Colonic mucosa (tissue), 4 donors: Measurements from ENCODE around the gene UBE2F. TPM values are rescaled to one million over a fixed set of nuclear protein-coding genes. Genes with fewer than 3 reads are reported as not detected.

ENCODE experiments used
- DNase-seq: peaks from one replicate; pipeline ENCODE4 v3.0.0-alpha.2; 2020
- H3K27ac ChIP-seq: fragments of 200-600 bp; one replicate; pipeline ENCODE4 v1.8.0; 2021
- H3K27me3 ChIP-seq: fragments of 200-600 bp; one replicate; pipeline ENCODE4 v1.8.0; 2021
- H3K36me3 ChIP-seq: fragments of 200-600 bp; one replicate; pipeline ENCODE4 v1.8.0; 2021
- H3K4me1 ChIP-seq: fragments of 200-600 bp; one replicate; pipeline ENCODE4 v1.8.0; 2021; ENCODE audit warnings: mild to moderate bottlenecking
- H3K4me3 ChIP-seq: fragments of 200-600 bp; one replicate; pipeline ENCODE4 v1.8.0; 2021
- H3K9ac ChIP-seq, 2 donors: one replicate each; pipeline ENCODE4 v1.7.0; 2013; ENCODE audit warnings: control low read depth in 2 of 2, low read depth in 2 of 2, low read length in 2 of 2
- H3K9me3 ChIP-seq: fragments of 200-600 bp; one replicate; pipeline ENCODE4 v1.8.0; 2021
- CTCF ChIP-seq: fragments of 200-600 bp; IDR thresholded peaks from one replicate; pipeline ENCODE4 v1.8.0; 2022; ENCODE audit warnings: antibody characterized with exemption, mild to moderate bottlenecking
- intact Hi-C: fragments of 100-400 bp; cut with DNase I; formaldehyde crosslinking; loops from one replicate; pipeline ENCODE4 v1.14.1; 2022
- total RNA-seq, 2 donors: library from RNA; stranded (reverse); fragmentation: NEBNext Ultra II Directional in 1 of 2; extraction: Animal tissue kit (Norgen Biotek cat#: 25700) in 1 of 2; gene quantifications; one replicate each; pipeline ENCODE4 v1.2.1, GENCODE V29; 2021
- donor health status: healthy.
- donor health status: DM: no; HTN: no; CAD: no.
- donor health status: DM: no; HTN: no; CAD: no.

The UBE2F gene
- total RNA-seq, 2 donors from 2014 or later = 51.8 to 54.7 TPM

- no peak for TF ChIP-seq CTCF
- Histone ChIP-seq H3K4me1 (no peaks in the 10 kb centered on the region), H3K9me3 (no peaks in the 10 kb centered on the region), H3K27ac (no peak overlapping the region), H3K4me3 (no peak overlapping the region), H3K36me3 (peaks cover 4% of the 10 kb centered on the region), H3K9ac (no peak overlapping the region), H3K27me3 (no peaks in the 10 kb centered on the region)
- intact Hi-C loops = no loop called here
- no peak for DNase-seq
These were observed 73.2 kb downstream of the UBE2F start for GRCh38 chr2:238039985-238040384.

- Histone ChIP-seq H3K27me3 (no peaks in the 10 kb centered on the region), H3K9me3 (no peaks in the 10 kb centered on the region), H3K4me3 (no peak overlapping the region), H3K4me1 (no peaks in the 10 kb centered on the region), H3K9ac (no peak overlapping the region), H3K27ac (no peak overlapping the region), H3K36me3 (peaks cover 4% of the 10 kb centered on the region)
- intact Hi-C loops = no loop called here
- no peak for DNase-seq
- TF ChIP-seq CTCF = no peak
These were observed 74.1 kb downstream of the UBE2F start for GRCh38 chr2:238040918-238041317.

GRCh38 chr2:238042090-238042489 lies 75.3 kb downstream of the UBE2F start:
- no peak for TF ChIP-seq CTCF
- no peaks in the 10 kb centered on the region for H3K9me3 ChIP-seq
- H3K36me3 ChIP-seq = peaks cover 4% of the 10 kb centered on the region
- intact Hi-C loops = no loop called here
- H3K27ac ChIP-seq = no peak overlapping the region
- no peak overlapping the region for H3K4me3 ChIP-seq
- no peak overlapping the region for H3K9ac ChIP-seq
- no peak for DNase-seq
- H3K27me3 ChIP-seq = no peaks in the 10 kb centered on the region
- no peaks in the 10 kb centered on the region for H3K4me1 ChIP-seq

GRCh38 chr2:238042849-238043584 lies 76.2 kb downstream of the UBE2F start:
- Histone ChIP-seq H3K4me1 (no peaks in the 10 kb centered on the region), H3K4me3 (no peak overlapping the region), H3K27me3 (no peaks in the 10 kb centered on the region), H3K9me3 (no peaks in the 10 kb centered on the region), H3K9ac (no peak overlapping the region), H3K27ac (no peak overlapping the region), H3K36me3 (peaks cover 4% of the 10 kb centered on the region)
- intact Hi-C loops = no loop called here
- no peak for TF ChIP-seq CTCF
- no peak for DNase-seq

- H3K4me1 ChIP-seq = no peaks in the 10 kb centered on the region
- no peaks in the 10 kb centered on the region for H3K27me3 ChIP-seq
- H3K4me3 ChIP-seq = no peak overlapping the region
- DNase-seq = no peak
- H3K9me3 ChIP-seq = no peaks in the 10 kb centered on the region
- no peak overlapping the region for H3K27ac ChIP-seq
- TF ChIP-seq CTCF = no peak
- H3K36me3 ChIP-seq = no peaks in the 10 kb centered on the region
- H3K9ac ChIP-seq = no peak overlapping the region
- intact Hi-C loops = no loop called here
These were observed 77.0 kb downstream of the UBE2F start for GRCh38 chr2:238043851-238044250.
